22Rv1 (cell line): ENCODE measurements around the gene SERINC2.

Source experiments
- CTCF ChIP-seq: fragments of 450-650 bp; IDR thresholded peaks from 2 replicates; pipeline ENCODE4 v1.5.1; 2017; ENCODE audit warnings: mild to moderate bottlenecking
- ZFX ChIP-seq: fragments of 450-650 bp; IDR thresholded peaks from 2 replicates; pipeline ENCODE4 v1.6.1; 2017; ENCODE audit warnings: antibody characterized with exemption, borderline replicate concordance

- no peak for TF ChIP-seq CTCF
- TF ChIP-seq ZFX, result no peak
Measured at GRCh38 chr1:31482482-31483011, 69.5 kb downstream of the SERINC2 start.
